IMR-90 (cell line): ENCODE data around the gene SCG5. TPM values are rescaled to one million over a fixed set of nuclear protein-coding genes. Genes with fewer than 3 reads are reported as not detected.

ENCODE experiments used
- ATAC-seq: fragments of 200-7000 bp; cut with Tn5 transposase; 2 replicates; pipeline ENCODE4 v1.9.1; 2020; ENCODE audit warnings: low read depth, mild to moderate bottlenecking, moderate library complexity
- BruUV-seq: library from RNA; stranded (reverse); fragments of 400-500 nt; replicated peaks from 2 replicates; lab custom pipeline; 2021; lab: Mats Ljungman, UMichigan
- CTCF ChIA-PET: fragments of 300-600 bp; formaldehyde crosslinking; extraction: SDS; loops from one replicate; lab custom pipeline; 2021; ENCODE audit warnings: antibody characterized with exemption; lab: Yijun Ruan, JAX
- POLR2A ChIA-PET: fragments of 300-600 bp; sonication (Branson Sonifier 250); formaldehyde crosslinking; loops from one replicate; lab custom pipeline; 2022; ENCODE audit warnings: antibody characterized with exemption; ENCODE audit not compliant: unreplicated experiment; lab: Charles Lee
- DNase-seq: peaks from one replicate; pipeline ENCODE4 v3.0.0; 2013
- H2AFZ ChIP-seq: replicated peaks from 2 replicates; pipeline ENCODE3; 2013; ENCODE audit warnings: low read length, mild to moderate bottlenecking; ENCODE audit not compliant: poor library complexity
- H2AK5ac ChIP-seq: 2 replicates; pipeline ENCODE4 v1.6.1; 2013; ENCODE audit warnings: low read depth, low read length, inconsistent platforms
- H2AK9ac ChIP-seq: replicated peaks from 2 replicates; pipeline ENCODE3; 2013; ENCODE audit warnings: mild to moderate bottlenecking, low read depth, low read length, moderate library complexity; ENCODE audit not compliant: poor library complexity
- H2BK120ac ChIP-seq: 2 replicates; pipeline ENCODE4 v1.6.1; 2013; ENCODE audit warnings: low read depth, low read length, inconsistent platforms
- H2BK15ac ChIP-seq: 3 replicates; pipeline ENCODE4 v1.6.1; 2013; ENCODE audit warnings: low read depth, low read length, inconsistent platforms
- H2BK20ac ChIP-seq: 2 replicates; pipeline ENCODE4 v1.6.1; 2013; ENCODE audit warnings: low read depth, mild to moderate bottlenecking, inconsistent platforms, low read length, moderate library complexity
- H2BK5ac ChIP-seq: 2 replicates; pipeline ENCODE4 v1.6.1; 2013; ENCODE audit warnings: mild to moderate bottlenecking, low read depth, low read length, inconsistent platforms; ENCODE audit not compliant: poor library complexity, severe bottlenecking
- H3K14ac ChIP-seq: replicated peaks from 2 replicates; pipeline ENCODE4 v1.6.1; 2013; ENCODE audit warnings: low read depth, low read length, inconsistent platforms
- H3K18ac ChIP-seq: 2 replicates; pipeline ENCODE4 v1.6.1; 2013; ENCODE audit warnings: low read depth, low read length, control low read depth
- H3K23ac ChIP-seq: 2 replicates; pipeline ENCODE4 v1.6.1; 2013; ENCODE audit warnings: low read depth, low read length, inconsistent platforms
- H3K27ac ChIP-seq: 2 replicates; pipeline ENCODE4 v1.5.1; 2013; ENCODE audit warnings: mild to moderate bottlenecking, control low read depth, low read length; ENCODE audit not compliant: insufficient read depth
- H3K27me3 ChIP-seq: 2 replicates; pipeline ENCODE4 v1.6.1; 2013; ENCODE audit warnings: low read length; ENCODE audit not compliant: control insufficient read depth, insufficient read depth
- H3K36me3 ChIP-seq: 2 replicates; pipeline ENCODE4 v1.6.1; 2013; ENCODE audit warnings: low read length, mixed read lengths; ENCODE audit not compliant: control insufficient read depth, insufficient read depth
- H3K4ac ChIP-seq: 2 replicates; pipeline ENCODE4 v1.6.1; 2013; ENCODE audit warnings: low read depth, low read length, inconsistent platforms
- H3K4me1 ChIP-seq: 2 replicates; pipeline ENCODE4 v1.6.1; 2013; ENCODE audit warnings: low read length, mixed read lengths; ENCODE audit not compliant: control insufficient read depth, insufficient read depth
- H3K4me2 ChIP-seq: 2 replicates; pipeline ENCODE4 v1.6.1; 2013; ENCODE audit warnings: low read depth, mild to moderate bottlenecking, control low read depth, low read length, moderate library complexity
- H3K4me3 ChIP-seq: 2 replicates; pipeline ENCODE4 v1.5.1; 2013; ENCODE audit warnings: low read depth, mild to moderate bottlenecking, control low read depth, low read length, moderate library complexity; ENCODE audit not compliant: insufficient read depth
- H3K56ac ChIP-seq: 2 replicates; pipeline ENCODE4 v1.6.1; 2013; ENCODE audit warnings: low read length, inconsistent platforms; ENCODE audit not compliant: insufficient read depth; ENCODE audit errors: extremely low read depth
- H3K79me1 ChIP-seq, 2 experiments: 2 replicates each; pipeline ENCODE4 v1.6.1; 2013; ENCODE audit warnings: low read length in 2 of 2, inconsistent platforms in 1 of 2, low read depth in 1 of 2
- H3K9ac ChIP-seq: 2 replicates; pipeline ENCODE4 v1.6.1; 2013; ENCODE audit warnings: low read depth, low read length, control low read depth
- H3K9me1 ChIP-seq: 2 replicates; pipeline ENCODE4 v1.6.1; 2013; ENCODE audit warnings: low read length, inconsistent platforms; ENCODE audit not compliant: insufficient read depth
- H3K9me3 ChIP-seq: 2 replicates; pipeline ENCODE4 v1.6.1; 2013; ENCODE audit warnings: low read length; ENCODE audit not compliant: control insufficient read depth, insufficient read depth
- H4K20me1 ChIP-seq: 2 replicates; pipeline ENCODE4 v1.6.1; 2013; ENCODE audit warnings: low read length, inconsistent platforms; ENCODE audit not compliant: insufficient read depth
- H4K5ac ChIP-seq: 2 replicates; pipeline ENCODE4 v1.6.1; 2013; ENCODE audit warnings: mild to moderate bottlenecking, low read depth, low read length, control low read depth
- H4K8ac ChIP-seq, 2 experiments: 2 replicates each; pipeline ENCODE4 v1.6.1; 2013; ENCODE audit warnings: low read depth in 2 of 2, low read length in 2 of 2, control low read depth in 1 of 2, inconsistent platforms in 1 of 2
- H4K91ac ChIP-seq: 2 replicates; pipeline ENCODE4 v1.6.1; 2013; ENCODE audit warnings: low read depth, low read length, inconsistent platforms; ENCODE audit not compliant: insufficient read depth
- CEBPB ChIP-seq: IDR thresholded peaks from 2 replicates; pipeline ENCODE4 v1.6.1; 2012; ENCODE audit warnings: low read depth, low read length, improper control_type of control experiment
- POLR2A ChIP-seq: IDR thresholded peaks from 2 replicates; pipeline ENCODE4 v1.6.1; 2012; ENCODE audit warnings: mild to moderate bottlenecking, low read depth, low read length
- WGBS, 2 experiments: methylation state at CpG; one replicate each; pipeline versions ENCODE4 v1.1.5 to v1.1.7; 2013; ENCODE audit warnings: missing lambda C conversion rate in 2 of 2; ENCODE audit not compliant: insufficient read length in 1 of 2; ENCODE audit errors: extremely low coverage in 2 of 2; 5-methylcytosine and 5-hydroxymethylcytosine counted together
- dilution Hi-C: fragments of 300-500 bp; cut with HindIII; formaldehyde crosslinking; loops from one replicate; pipeline ENCODE4 v1.14.3; 2018; ENCODE audit warnings: low sequenced_read_pairs; ENCODE audit not compliant: unreplicated experiment
- in situ Hi-C: fragments of 300-500 bp; cut with MboI; formaldehyde crosslinking; loops from 3 replicates; pipeline ENCODE4 v1.14.3; 2019; ENCODE audit warnings: low sequenced_read_pairs, inconsistent platforms, mixed read lengths
- intact Hi-C: fragments of 100-400 bp; cut with micrococcal nuclease; formaldehyde crosslinking; loops from 2 replicates; pipeline ENCODE4 v1.10.0; 2022
- polyA plus RNA-seq, 3 experiments: library from polyadenylated mRNA; depleted of rRNA; stranded (reverse); fragments of >200 nt; gene quantifications; 2 replicates each; pipeline ENCODE4 v1.2.3, GENCODE V29; 2012; ENCODE audit warnings: low replicate concordance in 1 of 3
- total RNA-seq: library from RNA; depleted of rRNA; stranded (reverse); fragments of >200 nt; gene quantifications from 2 replicates; pipeline ENCODE4 v1.2.3, GENCODE V29; 2012
- TF ChIP-seq, protein P1 (sequence below): fragments of 150-350 bp; IDR thresholded peaks from 2 replicates; pipeline ENCODE4 v1.6.1; 2017; ENCODE audit warnings: mild to moderate bottlenecking, antibody characterized with exemption, low read length, low read depth

The SCG5 gene
- total and polyA plus RNA-seq, 2 of the 4 experiments (the other 2 are of a cell fraction), result 7.9 to 16.8 TPM

DNA sequence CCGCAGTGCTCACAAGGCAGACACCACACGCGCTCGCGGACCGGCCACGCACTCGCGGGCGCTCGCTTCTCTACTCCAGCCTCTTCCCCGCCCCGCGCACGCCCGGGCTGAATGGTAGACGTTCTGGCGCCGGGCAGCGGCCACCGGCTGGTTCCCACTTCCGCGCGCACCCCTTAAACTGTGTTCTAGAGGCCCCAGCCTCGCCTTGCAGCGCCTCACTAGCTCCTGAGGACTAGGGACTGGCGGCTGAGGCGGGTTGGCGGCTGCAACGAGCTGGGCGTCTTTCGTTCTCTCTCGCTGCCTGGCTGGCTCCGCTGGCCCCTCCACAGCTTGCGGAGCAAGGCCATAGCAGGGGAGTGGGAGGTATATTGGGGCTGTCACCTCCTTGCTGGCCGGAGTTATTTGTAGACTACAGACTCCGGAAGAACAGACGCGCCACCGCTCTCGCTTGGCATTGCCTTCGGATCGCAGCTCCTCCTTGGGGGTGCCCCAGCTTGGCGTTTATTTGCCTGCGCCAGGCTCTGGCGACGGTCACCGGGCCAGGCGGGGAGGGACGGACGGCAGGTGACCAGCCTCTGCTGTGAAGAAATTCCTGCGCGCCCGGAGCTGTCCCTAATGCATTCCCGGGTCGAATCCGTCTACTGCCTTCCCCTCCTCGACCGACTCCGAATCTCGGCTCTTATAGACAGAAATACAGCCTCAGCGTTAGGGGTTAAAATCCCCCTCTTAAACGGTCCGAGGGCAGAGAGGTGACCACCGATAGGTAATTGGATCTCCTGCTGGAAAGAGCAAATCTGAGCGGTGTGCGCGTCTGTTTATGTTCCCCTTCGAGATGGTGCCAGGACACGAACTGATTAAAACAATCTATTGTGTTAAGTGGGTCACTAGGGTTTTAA, 77.6 kb downstream of the SCG5 start (continued):
- TF ChIP-seq, protein P1, sequence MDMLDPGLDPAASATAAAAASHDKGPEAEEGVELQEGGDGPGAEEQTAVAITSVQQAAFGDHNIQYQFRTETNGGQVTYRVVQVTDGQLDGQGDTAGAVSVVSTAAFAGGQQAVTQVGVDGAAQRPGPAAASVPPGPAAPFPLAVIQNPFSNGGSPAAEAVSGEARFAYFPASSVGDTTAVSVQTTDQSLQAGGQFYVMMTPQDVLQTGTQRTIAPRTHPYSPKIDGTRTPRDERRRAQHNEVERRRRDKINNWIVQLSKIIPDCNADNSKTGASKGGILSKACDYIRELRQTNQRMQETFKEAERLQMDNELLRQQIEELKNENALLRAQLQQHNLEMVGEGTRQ, result no peak

GRCh38 chr15:32721596-32721995, 80.1 kb downstream of the SCG5 start:
- intact Hi-C loops, result loop anchor here (5.0 kb wide), 1 partner anchor 121 kb away; no protein-coding TSS in a partner anchor
- DNase-seq (peak; percentile 56), ATAC-seq (no peak)
- Histone ChIP-seq H3K18ac (peak overlapping the region; percentile 54; the same call in 1 of the 2 replicates), H3K9me3 (no peaks in the 10 kb centered on the region), H3K4me3 (no peak overlapping the region), H3K4me1 (peaks cover 2% of the 10 kb centered on the region; the same call in 1 of the 2 replicates), H4K8ac (no peak overlapping the region; a peak in 2 of 4 replicates), H2AK9ac (no peak overlapping the region), H3K23ac (peak overlapping the region; percentile 89; the same call in 1 of the 2 replicates), H2AK5ac (peak overlapping the region; percentile 48; the same call in 1 of the 2 replicates), H2AFZ (no peak overlapping the region), H3K36me3 (peaks cover 41% of the 10 kb centered on the region), H2BK120ac (peak overlapping the region; percentile 52; the same call in 1 of the 2 replicates), H2BK5ac (peak overlapping the region; percentile 77), H3K27me3 (no peaks in the 10 kb centered on the region), H4K20me1 (peaks cover 79% of the 10 kb centered on the region), H3K79me1 (peaks cover 4 to 25% of the 10 kb centered on the region in 2 experiments; a peak in 2 of 4 replicates), H3K9ac (no peak overlapping the region), H3K14ac (0 out of 2 replicates have a peak overlapping the region, but pooled peaks have one; percentile 64), H3K56ac (no peak overlapping the region), H2BK20ac (no peak overlapping the region), H4K91ac (0 out of 2 replicates have a peak overlapping the region, but pooled peaks have one; percentile 12), H3K27ac (peak overlapping the region; percentile 61; the same call in 1 of the 2 replicates), H3K4me2 (peak overlapping the region; percentile 64), H3K4ac (peak overlapping the region; percentile 67), H2BK15ac (no peak overlapping the region), H4K5ac (no peak overlapping the region), H3K9me1 (no peaks in the 10 kb centered on the region; the same call in none of the 2 replicates)
- TF ChIP-seq CEBPB, result 0 out of 2 replicates have a peak, but pooled peaks have one; percentile 34
- TF ChIP-seq POLR2A, result peak; percentile 12; the same call in 1 of the 2 replicates
- TF ChIP-seq, protein P1, result no peak
- WGBS, 2 experiments, result 42% methylated on average over 3 of the region's 6 CpGs; no CpG with 5 or more reads in 1 of the 2 experiments
- dilution Hi-C loops, result no loop called here
- BruUV-seq, result no TSS peak
- ChIA-PET POLR2A (no interaction called here), CTCF (no interaction called here)
- in situ Hi-C loops, result loop anchor here (5.0 kb wide), 1 partner anchor 51 kb away; no protein-coding TSS in a partner anchor
